NCI-H226 (cell line): Measurements from ENCODE around the gene RDX.
A peak's percentile ranks its signal among the peaks of the same experiment; 100 is the strongest.

Experiments used
- DNase-seq: peaks from one replicate; pipeline ENCODE4 v3.0.0-alpha.2; 2015

RDX gene

GRCh38 chr11:110168033-110168803, 128.2 kb downstream of the RDX start:
- DNase-seq, result no peak

GRCh38 chr11:110165039-110165925, 131.1 kb downstream of the RDX start:
- no peak for DNase-seq

- no peak for DNase-seq
Observed at GRCh38 chr11:110162216-110162615, 134.2 kb downstream of the RDX start.

GRCh38 chr11:110161061-110161460, 135.4 kb downstream of the RDX start:
- no peak for DNase-seq

- DNase-seq, result no peak
Observed at GRCh38 chr11:110160437-110160836, 136.0 kb downstream of the RDX start.

- no peak for DNase-seq
Observed at GRCh38 chr11:110160016-110160415, 136.4 kb downstream of the RDX start.

- no peak for DNase-seq
Observed at GRCh38 chr11:110159476-110159875, 136.9 kb downstream of the RDX start.

GRCh38 chr11:110158317-110159200, 137.9 kb downstream of the RDX start:
- DNase-seq, result no peak

GRCh38 chr11:110156503-110156902, 139.9 kb downstream of the RDX start:
- no peak for DNase-seq

- DNase-seq, result no peak
Observed at GRCh38 chr11:110153474-110153873, 142.9 kb downstream of the RDX start.

- no peak for DNase-seq
Observed at GRCh38 chr11:110152199-110152598, 144.2 kb downstream of the RDX start.

GRCh38 chr11:110148775-110149744, 147.4 kb downstream of the RDX start:
- DNase-seq, result peak; percentile 86

GRCh38 chr11:110147962-110148709, 148.3 kb downstream of the RDX start:
- DNase-seq, result peak; percentile 91

- no peak for DNase-seq
Observed at GRCh38 chr11:110141812-110142211, 154.6 kb downstream of the RDX start.

- DNase-seq, result no peak
Observed at GRCh38 chr11:110134110-110134509, 162.3 kb downstream of the RDX start.

GRCh38 chr11:110133160-110133559, 163.3 kb downstream of the RDX start:
- DNase-seq, result no peak

- DNase-seq, result no peak
Observed at GRCh38 chr11:110131386-110132123, 164.9 kb downstream of the RDX start.

- DNase-seq, result no peak
Observed at GRCh38 chr11:110130642-110131238, 165.7 kb downstream of the RDX start.

- DNase-seq, result no peak
Observed at GRCh38 chr11:110128161-110128560, 168.3 kb downstream of the RDX start.

- DNase-seq, result no peak
Observed at GRCh38 chr11:110126936-110127335, 169.5 kb downstream of the RDX start.
